ENCODE measurements around the gene SDK2.
A peak's percentile ranks its signal among the peaks of the same experiment; 100 is the strongest.

SDK2 gene

GRCh38 chr17:73436954-73437353 lies 207.3 kb downstream of the SDK2 start:
- no peak for DNase-seq

GRCh38 chr17:73435412-73435811 lies 208.8 kb downstream of the SDK2 start:
- no peak for DNase-seq

GRCh38 chr17:73434154-73434553 lies 210.1 kb downstream of the SDK2 start:
- no peak for DNase-seq

- no peak for DNase-seq
Measured at GRCh38 chr17:73433501-73433900, 210.7 kb downstream of the SDK2 start.

- DNase-seq: no peak
Measured at GRCh38 chr17:73432624-73433190, 211.5 kb downstream of the SDK2 start.

- no peak for DNase-seq
Measured at GRCh38 chr17:73431401-73432205, 212.6 kb downstream of the SDK2 start.

GRCh38 chr17:73430848-73431247 lies 213.4 kb downstream of the SDK2 start:
- no peak for DNase-seq

- DNase-seq: no peak
Measured at GRCh38 chr17:73430165-73430680, 214.0 kb downstream of the SDK2 start.

- DNase-seq: peak; percentile 88
Measured at GRCh38 chr17:73429440-73430164, 214.6 kb downstream of the SDK2 start.

GRCh38 chr17:73427198-73427597 lies 217.0 kb downstream of the SDK2 start:
- no peak for DNase-seq

- DNase-seq: no peak
Measured at GRCh38 chr17:73424571-73424970, 219.7 kb downstream of the SDK2 start.

GRCh38 chr17:73423806-73424205 lies 220.4 kb downstream of the SDK2 start:
- no peak for DNase-seq

GRCh38 chr17:73423159-73423715 lies 221.0 kb downstream of the SDK2 start:
- DNase-seq: no peak

- no peak for DNase-seq
Measured at GRCh38 chr17:73422121-73422520, 222.1 kb downstream of the SDK2 start.

GRCh38 chr17:73420897-73421296 lies 223.3 kb downstream of the SDK2 start:
- DNase-seq: no peak

- DNase-seq: no peak
Measured at GRCh38 chr17:73419881-73420280, 224.4 kb downstream of the SDK2 start.

GRCh38 chr17:73419051-73419450 lies 225.2 kb downstream of the SDK2 start:
- DNase-seq: no peak

GRCh38 chr17:73415782-73416181 lies 228.5 kb downstream of the SDK2 start:
- no peak for DNase-seq

- DNase-seq: no peak
Measured at GRCh38 chr17:73414171-73414955, 229.9 kb downstream of the SDK2 start.

- DNase-seq: no peak
Measured at GRCh38 chr17:73412914-73413313, 231.3 kb downstream of the SDK2 start.

GRCh38 chr17:73411313-73411747 lies 232.9 kb downstream of the SDK2 start:
- no peak for DNase-seq

GRCh38 chr17:73410586-73411312 lies 233.5 kb downstream of the SDK2 start:
- no peak for DNase-seq
